GM21528 (cell line): ENCODE data around the gene DENND5A.

Source experiments
- ATAC-seq: cut with Tn5 transposase; IDR thresholded peaks from one replicate; pipeline ENCODE4 v1.9.1; 2021; ENCODE audit warnings: mild to moderate bottlenecking, moderate library complexity; ENCODE audit not compliant: unreplicated experiment, low FRiP score

Gene DENND5A

DNA sequence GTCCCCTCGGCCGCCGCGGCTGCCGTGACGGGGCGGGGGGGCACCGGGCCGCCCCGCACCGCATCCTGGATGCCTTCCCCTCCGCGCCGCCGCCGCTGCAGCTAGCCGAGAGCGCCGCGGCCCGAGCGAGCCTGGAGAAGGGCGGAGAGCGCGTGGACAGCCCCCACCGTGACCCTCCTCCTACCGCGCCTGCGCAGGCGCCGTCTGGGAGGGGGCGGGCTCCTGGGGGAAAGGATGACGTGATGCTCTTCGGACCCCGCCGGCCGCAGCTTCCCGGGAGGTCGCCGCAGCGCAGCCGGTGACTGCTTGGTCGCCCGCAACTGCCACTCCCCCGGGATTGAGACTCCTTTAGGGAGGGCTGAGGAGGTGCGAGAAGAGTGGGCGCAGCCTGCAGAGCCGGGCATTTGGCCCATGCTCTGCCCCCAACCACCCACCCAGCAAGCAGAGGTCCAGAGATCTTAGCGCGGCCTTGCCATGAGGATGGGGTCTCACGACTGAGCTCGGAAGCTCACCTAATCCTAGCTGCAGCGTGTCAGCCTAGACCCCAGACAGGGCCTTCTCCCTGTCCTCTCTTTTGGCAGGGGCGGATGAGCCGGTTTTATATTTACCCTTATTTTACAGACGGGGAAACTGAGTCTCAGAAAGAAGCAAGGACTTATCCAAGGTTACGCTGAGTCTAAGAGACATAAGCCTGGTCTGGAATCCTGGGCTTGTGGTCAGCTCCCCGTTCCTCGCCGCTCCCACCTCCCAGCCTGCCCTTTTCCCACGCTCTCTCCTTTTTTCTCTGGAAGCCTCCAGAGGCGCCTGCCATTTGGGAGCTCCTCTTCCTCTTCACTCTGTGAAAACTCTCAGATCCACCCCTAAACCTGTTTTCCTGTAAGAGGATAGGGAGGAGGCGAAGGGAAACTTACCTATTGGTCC lies at the start of gene DENND5A:
Gene DENND5A, minus strand, starts transcription at position 140 of the 921 bp plus-strand sequence. CDS start 281 bp downstream, outside the sequence.
- peak; percentile 42 for ATAC-seq

- ATAC-seq = peak; percentile 96
Measured at GRCh38 chr11:9314291-9315077, 49.3 kb upstream of the DENND5A start, which contains the start of gene TMEM41B. TSS of gene TMEM41B (minus strand) at chr11:9314593. CDS start at chr11:9314441, 152 bp downstream.

GRCh38 chr11:9313648-9314290 lies 48.6 kb upstream of the DENND5A start:
- ATAC-seq = peak; percentile 39

- no peak for ATAC-seq
Measured at GRCh38 chr11:9310485-9311090, 45.4 kb upstream of the DENND5A start.

DNA sequence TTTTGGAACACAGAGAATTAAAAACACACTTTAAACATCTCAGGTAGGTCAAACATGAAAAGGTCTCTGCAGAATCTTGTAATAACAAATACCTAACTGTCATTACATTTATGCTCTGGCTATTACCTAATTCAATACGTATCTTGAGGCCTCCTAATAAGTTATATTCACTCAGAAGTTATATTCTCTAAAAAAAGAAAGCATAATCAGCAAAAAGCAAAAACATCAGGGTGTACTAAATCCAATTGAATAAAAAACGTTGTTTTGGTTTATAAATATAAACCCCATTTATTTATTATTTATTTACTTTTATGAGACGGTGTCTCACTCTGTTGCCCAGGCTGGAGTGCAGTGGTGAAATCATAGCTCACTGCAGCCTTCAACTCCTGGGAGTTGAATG lies 39.0 kb upstream of the DENND5A start:
- ATAC-seq = no peak

DNA sequence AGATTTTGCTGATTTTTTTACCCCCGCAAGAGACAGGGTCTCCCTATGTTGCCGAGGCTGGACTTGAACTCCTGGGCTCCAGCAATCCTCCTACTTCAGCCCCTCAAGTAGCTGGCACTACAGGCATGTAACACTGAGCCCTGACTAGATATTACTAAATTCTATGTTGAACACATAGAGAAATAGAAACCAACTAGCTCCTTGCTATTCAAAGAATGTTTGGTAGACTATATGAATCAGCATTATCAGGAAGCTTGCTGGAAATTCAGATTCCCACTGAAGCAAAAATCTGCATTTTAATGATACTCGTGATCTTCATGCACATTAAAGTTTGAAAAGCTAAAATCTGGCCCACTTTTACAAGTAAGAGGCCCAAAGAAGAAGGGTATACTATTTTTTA lies 37.3 kb upstream of the DENND5A start:
- no peak for ATAC-seq

- ATAC-seq = no peak
Measured at GRCh38 chr11:9301720-9302119, 36.6 kb upstream of the DENND5A start.

GRCh38 chr11:9293646-9294045 lies 28.5 kb upstream of the DENND5A start:
- ATAC-seq = no peak

DNA sequence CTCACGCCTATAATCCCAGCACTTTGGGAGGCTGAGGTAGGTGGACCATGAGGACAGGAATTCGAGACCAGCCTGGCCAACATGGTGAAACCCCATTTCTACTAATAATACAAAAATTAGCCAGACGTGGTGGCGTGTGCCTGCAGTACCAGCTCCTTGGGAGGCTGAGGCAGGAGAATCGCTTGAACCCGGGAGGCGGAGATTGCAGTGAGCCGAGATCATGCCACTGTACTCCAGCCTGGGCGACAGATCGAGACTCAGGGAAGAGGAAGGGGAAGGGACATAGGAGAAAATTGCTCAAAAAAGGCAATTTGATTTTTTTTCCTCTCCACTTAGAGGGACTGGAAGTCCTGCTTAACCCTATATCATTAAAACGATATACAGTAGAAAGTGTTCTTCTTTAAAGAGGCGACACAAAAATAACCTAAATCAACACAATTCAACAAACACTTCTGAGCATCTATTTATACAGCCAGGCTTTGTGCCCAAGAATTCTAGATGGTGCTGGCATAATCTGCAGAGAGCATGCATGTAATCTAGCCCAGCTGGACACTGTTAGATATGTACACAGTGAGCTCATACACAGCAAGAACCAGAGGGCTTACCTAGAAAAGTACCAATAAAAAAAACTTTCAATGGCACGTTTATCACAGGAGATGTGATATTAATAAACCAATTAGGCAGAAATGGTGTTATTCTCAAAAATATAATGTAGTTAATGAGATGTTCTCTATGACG lies 20.9 kb upstream of the DENND5A start:
- no peak for ATAC-seq

DNA sequence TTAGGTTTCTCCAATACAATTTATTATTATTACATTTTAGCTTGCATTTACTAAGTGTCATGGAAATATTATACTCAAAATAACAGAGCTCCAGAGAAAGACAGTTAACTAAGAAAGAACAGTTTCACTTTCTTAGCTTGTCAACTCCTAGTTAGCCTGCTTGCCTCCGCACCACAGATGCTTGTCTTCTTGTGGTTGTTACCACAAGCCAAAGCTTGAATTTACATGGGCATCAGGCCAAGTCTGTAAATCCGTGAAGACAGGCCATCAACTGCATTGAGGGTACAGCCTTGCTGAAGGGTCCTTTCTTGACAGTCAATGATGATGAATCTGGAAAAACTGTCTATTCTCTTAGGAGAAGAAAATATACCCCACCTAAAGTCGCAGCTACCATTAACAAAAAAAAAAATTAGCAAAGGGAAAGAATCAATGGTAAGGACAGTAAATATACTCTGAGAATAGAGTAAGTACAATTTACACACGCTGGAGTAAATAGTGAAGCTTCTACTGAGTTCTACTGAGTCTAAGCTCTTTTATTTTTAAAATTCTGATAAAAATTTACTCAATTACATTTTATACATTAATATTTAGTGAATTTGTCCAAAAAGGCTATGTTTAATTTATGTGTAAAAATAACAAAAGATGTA lies 15.6 kb upstream of the DENND5A start:
- no peak for ATAC-seq

DNA sequence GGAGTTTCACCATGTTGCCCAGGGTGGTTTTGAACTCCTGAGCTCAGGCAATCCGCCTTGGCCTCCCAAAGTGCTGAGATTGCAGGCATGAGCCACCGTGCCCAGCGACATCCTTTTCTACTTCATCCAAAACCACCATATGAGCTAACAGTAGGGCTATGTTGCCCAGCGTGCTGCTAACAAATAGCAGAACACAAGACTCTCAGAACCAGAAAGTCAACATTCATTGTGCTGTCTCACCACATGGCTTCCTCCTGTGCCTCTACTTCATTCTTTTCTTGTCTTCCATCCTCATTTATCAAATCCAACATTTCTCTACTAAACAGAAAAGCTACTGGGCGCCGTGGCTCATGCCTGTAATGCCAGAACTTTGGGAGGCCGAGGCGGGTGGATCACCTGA lies 12.0 kb upstream of the DENND5A start:
- no peak for ATAC-seq

- ATAC-seq = no peak
Measured at GRCh38 chr11:9276571-9276970, 11.4 kb upstream of the DENND5A start.

GRCh38 chr11:9274499-9275258 lies 9.5 kb upstream of the DENND5A start:
- ATAC-seq = no peak

- no peak for ATAC-seq
Measured at GRCh38 chr11:9273376-9274336, 8.5 kb upstream of the DENND5A start.

DNA sequence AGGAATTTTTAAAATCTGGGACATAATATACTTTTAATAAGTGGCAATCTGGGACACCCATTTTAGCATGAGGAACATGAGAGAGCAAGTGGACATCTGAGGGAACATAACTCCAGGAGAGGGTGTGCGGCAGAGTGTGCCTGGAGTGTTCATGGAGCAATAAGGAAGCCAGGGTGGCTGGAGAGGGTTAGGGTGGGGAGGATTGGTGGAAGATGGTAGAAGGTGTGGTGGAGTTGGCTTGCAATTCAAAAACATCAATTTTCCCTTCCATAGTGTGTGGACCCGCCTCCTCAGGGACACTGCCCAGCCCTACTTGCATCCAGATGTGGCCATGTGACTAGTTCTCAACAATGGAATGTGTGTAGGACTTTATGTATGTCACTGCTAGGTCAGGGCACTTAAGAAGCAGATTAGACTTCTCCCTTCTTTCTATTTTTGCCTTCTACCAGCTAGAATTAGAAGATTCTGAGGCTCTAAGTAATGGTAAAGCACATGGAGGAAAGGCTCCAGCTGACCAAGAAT lies 4.4 kb upstream of the DENND5A start:
- ATAC-seq = no peak

DNA sequence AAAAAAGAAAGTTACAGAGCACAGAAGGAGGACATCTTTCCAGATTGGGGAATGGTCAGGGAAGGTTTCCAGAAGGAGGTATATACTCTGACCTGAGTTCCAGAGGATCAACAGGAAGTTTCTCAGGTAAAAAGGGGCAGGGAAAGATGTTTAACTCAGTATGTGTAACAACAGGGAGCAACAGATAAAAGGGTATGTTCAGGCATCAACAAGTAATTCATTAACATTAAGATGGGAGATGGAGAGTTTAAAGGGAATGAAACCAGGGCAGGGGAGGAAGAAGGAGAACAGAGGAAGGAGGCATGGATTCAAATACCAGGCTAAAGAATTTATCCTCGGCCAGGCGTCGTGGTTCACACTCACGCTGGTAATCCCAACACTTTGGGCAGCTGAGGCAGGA lies 2.5 kb upstream of the DENND5A start:
- ATAC-seq = no peak

DNA sequence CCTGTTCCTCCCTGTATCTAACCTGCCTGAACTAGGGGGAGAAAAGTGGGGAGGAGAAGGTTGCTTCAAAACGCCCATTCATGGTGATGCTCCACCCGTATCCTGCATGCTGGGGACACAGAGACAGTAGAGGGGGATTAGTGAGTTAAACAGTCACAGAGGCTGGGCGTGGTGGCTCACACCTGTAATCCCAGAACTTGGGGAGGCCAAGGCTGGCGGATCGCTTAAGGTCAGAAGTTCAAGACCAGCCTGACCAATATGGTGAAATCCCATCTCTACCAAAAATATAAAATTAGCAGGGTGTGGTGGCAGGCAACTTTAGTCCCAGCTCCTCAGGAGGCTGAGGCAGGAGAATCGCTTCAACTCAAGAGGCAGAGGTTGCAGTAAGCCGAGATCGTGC lies 1.8 kb upstream of the DENND5A start:
- ATAC-seq = no peak
